8988T (cell line): ENCODE data around the gene CCR9.

ENCODE experiments used
- DNase-seq: peaks from one replicate; pipeline ENCODE4 v3.0.0; 2011

Gene CCR9

GRCh38 chr3:45909542-45909941, 23.2 kb downstream of the CCR9 start:
- DNase-seq = no peak

DNA sequence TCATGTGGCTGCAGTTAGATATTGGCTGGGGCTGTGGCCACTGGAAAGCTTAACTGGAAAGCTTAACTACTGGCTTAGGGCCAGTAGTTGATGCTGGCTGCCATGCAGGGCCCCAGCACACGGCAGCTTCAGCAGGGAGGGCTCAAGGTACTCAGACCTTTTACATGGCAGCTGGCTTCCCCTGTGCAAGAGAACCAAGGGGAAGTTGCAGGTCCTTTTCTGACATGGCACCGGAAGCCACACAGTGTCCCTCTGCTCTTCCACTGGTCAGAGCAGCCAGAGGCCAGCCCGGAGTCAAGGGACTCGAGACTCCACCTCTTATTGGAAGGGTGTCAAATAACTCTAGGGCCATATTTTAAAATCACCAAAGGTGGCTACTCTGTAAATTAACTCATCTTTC, 24.5 kb downstream of the CCR9 start:
- DNase-seq = no peak

DNA sequence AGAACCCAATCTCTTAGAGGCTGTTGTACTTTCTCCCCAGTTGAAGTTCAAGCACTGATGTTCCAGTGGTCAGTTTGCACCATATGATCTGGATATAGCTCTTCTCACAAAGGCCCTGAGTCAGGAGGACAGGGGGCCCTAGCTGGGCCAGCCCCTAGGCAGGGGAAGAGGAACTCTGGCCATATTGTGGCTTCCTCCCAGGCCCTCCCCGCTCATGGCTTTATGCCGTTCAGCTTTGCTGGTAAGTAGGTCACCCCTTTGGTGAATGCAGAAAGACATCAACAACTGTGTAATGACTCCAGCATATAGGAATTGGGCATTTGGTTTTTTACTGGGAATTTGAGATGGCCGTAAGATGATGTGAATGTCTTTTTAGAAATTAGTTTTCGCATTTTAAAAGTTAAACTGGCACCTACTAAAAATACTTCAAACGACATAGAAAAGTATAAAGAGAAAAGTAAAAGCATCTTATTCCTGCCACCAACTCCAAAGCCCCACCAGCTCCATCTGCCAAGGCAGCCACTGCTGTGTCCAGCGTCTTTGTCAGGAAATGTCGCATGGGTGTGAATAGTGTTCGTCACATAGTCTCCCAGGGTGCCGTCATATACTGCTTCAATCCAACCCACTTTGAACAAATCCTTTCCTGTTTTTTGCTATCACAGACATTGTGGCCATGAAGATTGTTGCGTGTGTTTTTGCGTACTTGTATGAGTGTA, 25.3 kb downstream of the CCR9 start:
- DNase-seq = no peak

DNA sequence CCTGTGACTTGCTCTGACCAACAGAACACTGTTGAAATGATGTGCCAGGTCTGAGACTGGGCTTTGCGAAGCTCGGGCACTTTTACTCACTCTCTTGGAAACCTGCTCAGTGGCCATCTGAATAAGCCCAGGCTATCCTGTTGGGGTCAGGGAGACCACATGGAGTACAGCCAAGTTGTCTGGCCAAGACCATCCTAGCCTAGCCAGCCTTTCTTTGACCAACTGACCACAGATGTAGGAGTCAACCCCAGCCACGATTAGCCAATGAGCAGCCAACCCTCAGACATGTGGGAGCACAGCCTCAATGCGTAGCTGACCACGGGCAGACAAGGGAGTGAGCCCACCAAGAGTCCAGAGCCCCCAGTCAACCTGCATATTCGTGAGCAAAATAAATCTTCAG, 26.1 kb downstream of the CCR9 start:
- DNase-seq = no peak

DNA sequence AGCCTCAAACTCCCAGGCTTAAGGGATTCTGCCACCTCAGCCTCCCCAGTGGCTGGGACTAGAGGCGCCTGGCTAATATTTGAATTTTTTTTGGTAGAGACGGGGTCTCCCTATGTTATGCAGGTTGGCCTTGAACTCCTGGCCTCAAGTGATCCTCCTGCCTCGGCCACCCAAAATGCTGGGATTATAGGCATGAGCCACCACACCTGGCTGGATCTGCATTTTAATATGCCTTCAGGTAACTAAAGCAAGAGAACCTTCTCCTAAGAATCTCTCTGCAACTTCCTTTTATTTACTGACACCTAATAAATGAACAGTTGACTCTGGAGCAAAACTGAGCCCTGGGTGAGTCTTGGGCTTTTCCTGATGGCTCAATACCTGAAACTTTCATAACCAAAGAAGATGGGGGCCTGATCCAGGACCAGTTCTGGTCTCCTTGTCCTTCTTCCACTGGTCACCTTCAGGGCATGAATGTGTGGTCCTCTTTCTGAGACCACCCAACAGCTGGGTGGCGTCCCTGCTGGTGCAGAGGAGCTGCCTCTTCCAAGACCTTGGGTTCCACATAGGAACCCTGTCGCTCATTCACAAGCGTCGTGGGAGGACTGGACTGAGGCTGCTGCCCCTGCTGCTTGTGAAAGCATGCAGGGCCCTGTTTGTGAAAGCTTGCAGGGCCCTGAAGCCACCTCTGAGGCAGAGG, 28.2 kb downstream of the CCR9 start:
- DNase-seq = no peak

DNA sequence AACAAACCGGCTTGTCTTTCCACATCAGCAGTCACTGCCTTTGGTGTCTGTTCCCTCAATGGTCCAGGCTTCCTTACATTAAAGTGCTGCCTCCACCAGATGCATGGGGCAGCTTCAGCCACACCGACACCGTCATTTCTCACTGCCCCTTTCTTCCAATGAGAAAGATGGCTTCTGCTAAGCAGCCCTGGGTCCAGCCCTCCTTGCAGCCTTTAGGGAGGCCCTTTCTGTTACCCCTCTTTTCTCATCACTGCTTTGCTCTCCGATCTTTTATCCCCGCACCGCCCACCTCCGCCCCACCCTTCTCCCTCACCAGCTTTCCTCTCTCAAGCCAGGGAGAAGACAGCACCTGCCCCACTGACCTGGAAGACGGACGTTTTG, 28.7 kb downstream of the CCR9 start:
- DNase-seq = no peak

GRCh38 chr3:45915518-45916231, 29.3 kb downstream of the CCR9 start:
- no peak for DNase-seq

GRCh38 chr3:45917146-45917898, 31.0 kb downstream of the CCR9 start:
- no peak for DNase-seq

GRCh38 chr3:45921158-45922038, 35.1 kb downstream of the CCR9 start:
- DNase-seq = no peak

GRCh38 chr3:45922039-45922326, 35.6 kb downstream of the CCR9 start:
- DNase-seq = no peak

DNA sequence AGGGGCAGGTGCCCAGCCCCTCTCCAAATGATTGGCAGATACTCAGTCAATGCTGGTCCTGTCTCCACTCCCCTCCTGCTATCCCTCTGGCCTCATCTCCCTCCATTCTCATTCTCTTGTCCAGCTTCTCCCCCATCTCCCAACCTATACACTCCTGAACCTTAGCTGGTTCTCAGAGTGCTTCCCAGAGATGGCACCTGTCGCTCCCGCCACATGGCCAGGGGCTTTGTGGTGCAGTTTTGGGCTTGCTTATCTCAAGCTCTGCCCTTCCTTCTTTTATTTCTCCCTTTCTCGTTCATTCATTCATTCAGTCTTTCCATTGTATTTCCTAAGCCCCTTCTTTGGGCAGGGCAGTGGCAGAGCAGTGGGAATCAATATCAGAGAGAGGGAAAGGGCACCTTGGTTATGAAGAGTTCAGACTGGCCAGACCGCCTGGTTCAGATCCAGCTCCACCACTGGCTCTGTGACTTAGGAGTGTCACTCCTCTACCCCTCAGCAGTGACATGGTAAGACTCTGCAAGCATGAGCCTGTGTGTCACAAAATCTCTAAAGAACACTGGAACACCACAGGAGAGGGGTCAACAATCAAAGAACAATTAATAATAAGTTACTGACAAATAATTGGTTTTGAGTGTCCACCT, 36.7 kb downstream of the CCR9 start:
- no peak for DNase-seq

GRCh38 chr3:45923755-45924154, 37.4 kb downstream of the CCR9 start:
- DNase-seq = no peak

- no peak for DNase-seq
Measured at GRCh38 chr3:45927881-45928280, 41.5 kb downstream of the CCR9 start.

DNA sequence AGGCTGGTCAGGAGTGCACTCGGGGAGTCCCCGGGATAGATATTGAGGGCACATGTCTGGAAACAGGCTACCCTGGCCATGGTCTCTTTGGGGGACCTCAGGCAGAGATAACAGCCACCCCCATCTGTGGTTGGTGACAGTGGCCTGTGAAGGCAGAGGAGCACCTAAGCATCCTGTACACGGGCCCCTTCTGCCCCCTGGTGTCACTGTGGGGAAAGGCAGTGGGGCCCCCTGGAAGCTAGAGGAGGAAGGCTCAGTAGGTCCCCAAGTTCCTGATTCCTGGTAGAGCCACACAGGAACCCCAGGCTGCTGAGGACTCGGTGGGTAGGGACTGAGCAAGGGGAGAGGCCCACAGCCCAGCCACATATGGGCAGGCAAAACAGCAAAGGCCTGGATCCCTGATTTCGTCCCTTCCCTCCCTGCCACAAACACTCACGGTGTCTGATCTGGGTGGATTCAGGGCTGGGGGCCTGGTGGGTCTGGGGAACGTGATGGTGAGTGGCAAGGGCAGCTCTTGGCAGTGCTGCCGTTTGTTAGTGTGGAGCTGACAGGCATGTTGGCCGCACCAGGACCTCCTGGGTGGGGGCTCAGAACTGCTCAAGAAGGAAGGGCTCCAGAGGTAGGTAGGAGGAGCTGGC, 42.8 kb downstream of the CCR9 start:
- peak; percentile 79 for DNase-seq

DNA sequence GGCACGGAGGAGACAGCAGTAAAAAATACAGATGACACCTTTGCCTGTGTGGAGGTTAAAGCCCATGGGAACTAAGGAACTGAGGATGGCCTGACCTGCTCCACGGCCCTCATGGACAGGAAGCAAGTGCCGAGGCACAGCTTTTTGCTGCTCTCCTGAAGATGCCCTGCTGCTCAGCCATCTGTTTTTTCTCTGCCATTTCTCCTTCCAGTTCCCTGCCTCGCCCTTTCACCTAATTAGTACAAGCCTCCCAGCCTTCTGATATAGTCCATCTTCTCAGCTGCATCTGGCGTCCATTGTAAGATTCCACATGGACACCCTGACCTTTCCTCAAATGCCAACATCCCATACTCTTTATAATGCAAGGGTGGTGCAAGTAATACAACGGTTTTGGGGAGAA, 45.2 kb downstream of the CCR9 start:
- no peak for DNase-seq

- DNase-seq = no peak
Measured at GRCh38 chr3:45932112-45932511, 45.8 kb downstream of the CCR9 start.

DNA sequence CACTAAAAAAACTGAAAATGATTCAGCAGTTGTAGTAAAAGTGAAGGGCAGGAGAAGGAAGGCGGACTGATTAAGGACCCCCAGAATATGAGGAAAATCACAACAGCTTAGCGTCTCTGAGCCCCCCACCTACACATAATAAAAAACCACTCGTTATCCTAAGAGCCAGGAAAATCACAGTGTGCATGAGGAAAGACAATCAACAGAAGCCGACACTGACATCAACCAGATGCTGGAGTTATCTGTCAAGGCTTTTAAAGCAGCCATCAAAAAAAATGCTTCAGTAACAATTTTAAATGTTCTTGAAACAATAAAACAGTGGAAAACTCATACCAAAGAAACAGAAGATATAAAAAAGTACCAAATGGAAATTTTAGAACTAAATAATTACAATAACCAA, 47.2 kb downstream of the CCR9 start:
- DNase-seq = no peak

DNA sequence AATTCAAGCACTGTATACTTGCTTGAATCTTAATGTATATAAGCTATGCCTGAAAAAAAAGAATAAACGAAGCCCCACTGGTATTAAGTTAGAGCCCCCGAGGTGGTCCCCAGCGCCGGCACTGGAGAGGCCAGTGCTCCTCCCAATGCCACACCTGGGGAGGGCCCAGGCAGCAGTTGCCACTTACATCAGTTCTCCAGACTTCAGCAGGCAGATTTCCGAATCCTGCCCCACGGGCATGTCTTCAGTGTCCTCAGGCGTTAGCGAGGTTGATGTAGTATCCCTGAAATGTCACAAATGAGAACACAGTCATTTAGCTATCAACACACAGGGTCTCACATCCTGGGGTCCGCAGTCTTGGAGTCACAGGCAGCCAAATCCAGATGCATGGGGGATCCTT, 49.9 kb downstream of the CCR9 start:
- no peak for DNase-seq

- DNase-seq = no peak
Measured at GRCh38 chr3:45937206-45938042, 51.1 kb downstream of the CCR9 start.

DNA sequence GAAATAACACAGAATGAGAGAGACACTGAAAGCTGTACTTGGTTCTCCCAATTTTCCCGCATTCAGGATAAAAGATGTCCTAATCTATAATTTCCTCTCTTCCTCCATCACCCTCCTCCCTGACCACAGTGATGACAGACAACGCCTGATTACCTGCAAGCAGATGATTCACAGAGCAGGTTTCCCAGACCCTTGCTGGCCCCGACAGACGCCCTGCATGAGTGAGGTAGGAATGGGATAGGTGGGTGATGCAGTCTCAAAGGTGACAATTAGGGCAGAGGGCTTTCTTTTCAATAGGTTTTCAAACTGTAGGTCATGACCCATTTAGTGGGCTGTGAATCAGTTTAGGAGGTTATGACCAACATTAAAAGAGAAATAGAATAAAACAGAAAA, 51.7 kb downstream of the CCR9 start:
- no peak for DNase-seq

- DNase-seq = no peak
Measured at GRCh38 chr3:45938864-45939263, 52.5 kb downstream of the CCR9 start.
